Hepatocyte (in vitro differentiated cells): Measurements from ENCODE around the gene MAG.

Source experiments
- EZH2phosphoT487 ChIP-seq: fragments of 200-600 bp; sonication (generic); IDR thresholded peaks from one replicate; pipeline ENCODE4 v1.6.1; 2018; ENCODE audit warnings: antibody characterized with exemption, mild to moderate bottlenecking, low read depth, moderate library complexity; ENCODE audit not compliant: unreplicated experiment, severe bottlenecking
- TF ChIP-seq, protein P1 (sequence below): fragments of 200-600 bp; sonication (generic); IDR thresholded peaks from 2 replicates; pipeline ENCODE4 v1.5.1; 2016; ENCODE audit warnings: antibody characterized with exemption, mild to moderate bottlenecking; ENCODE audit not compliant: poor library complexity

DNA sequence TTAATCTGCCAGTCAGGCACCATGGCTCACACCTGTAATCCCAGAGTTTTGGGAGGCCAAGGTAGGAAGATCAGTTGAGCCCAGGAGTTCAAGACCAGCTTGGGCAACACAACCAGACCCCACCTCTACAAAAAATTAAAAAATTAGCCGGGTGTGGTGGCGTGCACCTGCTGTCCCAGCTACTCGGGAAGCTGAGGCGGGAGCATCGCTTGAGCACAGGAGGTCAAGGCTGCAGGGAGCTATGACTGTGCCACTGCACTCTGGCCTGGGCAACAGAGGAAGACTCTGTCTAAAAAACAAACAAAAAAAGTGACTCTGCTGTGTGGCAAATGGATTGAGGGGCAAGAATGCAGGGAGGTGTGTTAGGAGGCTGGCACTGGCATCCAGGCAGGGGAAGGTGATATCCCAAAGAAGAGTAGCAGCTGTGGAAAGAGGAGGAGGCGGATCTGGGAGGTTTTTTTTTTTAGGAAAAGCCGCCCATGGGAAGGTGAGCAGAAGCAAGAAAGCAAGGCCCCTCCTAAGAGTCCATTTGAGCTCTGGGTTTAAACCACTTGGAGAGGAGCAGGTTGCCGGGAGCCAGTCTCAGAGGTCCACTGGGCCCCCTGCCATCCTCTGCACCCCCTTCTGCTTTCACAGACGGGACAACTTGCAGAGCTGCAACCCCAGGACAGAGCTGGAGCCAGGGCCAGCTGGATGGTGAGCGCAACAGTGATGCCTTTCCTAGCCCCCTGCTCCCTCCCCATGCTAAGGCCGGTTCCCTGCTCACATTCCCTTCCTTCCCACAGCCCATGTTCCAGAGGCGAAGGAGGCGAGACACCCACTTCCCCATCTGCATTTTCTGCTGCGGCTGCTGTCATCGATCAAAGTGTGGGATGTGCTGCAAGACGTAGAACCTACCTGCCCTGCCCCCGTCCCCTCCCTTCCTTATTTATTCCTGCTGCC is 7.5 kb upstream of the MAG start:
- TF ChIP-seq, protein P1, sequence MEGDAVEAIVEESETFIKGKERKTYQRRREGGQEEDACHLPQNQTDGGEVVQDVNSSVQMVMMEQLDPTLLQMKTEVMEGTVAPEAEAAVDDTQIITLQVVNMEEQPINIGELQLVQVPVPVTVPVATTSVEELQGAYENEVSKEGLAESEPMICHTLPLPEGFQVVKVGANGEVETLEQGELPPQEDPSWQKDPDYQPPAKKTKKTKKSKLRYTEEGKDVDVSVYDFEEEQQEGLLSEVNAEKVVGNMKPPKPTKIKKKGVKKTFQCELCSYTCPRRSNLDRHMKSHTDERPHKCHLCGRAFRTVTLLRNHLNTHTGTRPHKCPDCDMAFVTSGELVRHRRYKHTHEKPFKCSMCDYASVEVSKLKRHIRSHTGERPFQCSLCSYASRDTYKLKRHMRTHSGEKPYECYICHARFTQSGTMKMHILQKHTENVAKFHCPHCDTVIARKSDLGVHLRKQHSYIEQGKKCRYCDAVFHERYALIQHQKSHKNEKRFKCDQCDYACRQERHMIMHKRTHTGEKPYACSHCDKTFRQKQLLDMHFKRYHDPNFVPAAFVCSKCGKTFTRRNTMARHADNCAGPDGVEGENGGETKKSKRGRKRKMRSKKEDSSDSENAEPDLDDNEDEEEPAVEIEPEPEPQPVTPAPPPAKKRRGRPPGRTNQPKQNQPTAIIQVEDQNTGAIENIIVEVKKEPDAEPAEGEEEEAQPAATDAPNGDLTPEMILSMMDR, result no peak
- no peak for TF ChIP-seq EZH2phosphoT487
